Loucy (cell line): ENCODE measurements around the gene GIMAP5.

ENCODE experiments used
- H2AFZ ChIP-seq: fragments of 200-600 bp; sonication (generic); 2 replicates; pipeline ENCODE4 v1.6.0; 2016; ENCODE audit warnings: antibody characterized with exemption, mild to moderate bottlenecking, low read length, moderate library complexity
- H3F3A ChIP-seq: fragments of 200-600 bp; 2 replicates; pipeline ENCODE4 v1.6.0; 2016; ENCODE audit warnings: antibody characterized with exemption, low read depth, mild to moderate bottlenecking
- H3K27me3 ChIP-seq: fragments of 200-600 bp; sonication (generic); 2 replicates; pipeline ENCODE4 v1.6.1; 2014; ENCODE audit warnings: low read length, mild to moderate bottlenecking; ENCODE audit not compliant: insufficient read depth, poor library complexity, severe bottlenecking
- H3K36me3 ChIP-seq: fragments of 200-600 bp; sonication (generic); 2 replicates; pipeline ENCODE4 v1.6.1; 2016; ENCODE audit warnings: low read length; ENCODE audit not compliant: insufficient read depth
- H3K4me1 ChIP-seq: fragments of 200-600 bp; sonication (generic); 2 replicates; pipeline ENCODE4 v1.5.1; 2014; ENCODE audit warnings: low read length, mild to moderate bottlenecking; ENCODE audit not compliant: insufficient read depth, poor library complexity, severe bottlenecking
- H3K4me2 ChIP-seq: fragments of 200-600 bp; sonication (generic); 2 replicates; pipeline ENCODE4 v1.6.0; 2014; ENCODE audit warnings: antibody characterized with exemption, low read length, low read depth, mild to moderate bottlenecking; ENCODE audit not compliant: poor library complexity, severe bottlenecking
- H3K4me3 ChIP-seq: fragments of 200-600 bp; sonication (generic); 2 replicates; pipeline ENCODE4 v1.5.1; 2014; ENCODE audit warnings: low read length, mild to moderate bottlenecking, mixed read lengths; ENCODE audit not compliant: poor library complexity, severe bottlenecking
- H3K79me2 ChIP-seq: fragments of 200-600 bp; sonication (generic); 2 replicates; pipeline ENCODE4 v1.6.1; 2014; ENCODE audit warnings: low read length; ENCODE audit not compliant: insufficient read depth
- H3K9ac ChIP-seq: fragments of 200-600 bp; sonication (generic); 2 replicates; pipeline ENCODE4 v1.6.0; 2014; ENCODE audit warnings: mild to moderate bottlenecking, low read depth, low read length, moderate library complexity; ENCODE audit not compliant: poor library complexity, severe bottlenecking
- H3K9me2 ChIP-seq: fragments of 200-600 bp; sonication (generic); replicated peaks from 2 replicates; pipeline ENCODE4 v1.6.1; 2016; ENCODE audit warnings: low read depth, low read length, mixed read lengths
- H3K9me3 ChIP-seq: fragments of 200-600 bp; sonication (generic); 2 replicates; pipeline ENCODE4 v1.6.1; 2014; ENCODE audit warnings: mild to moderate bottlenecking, antibody characterized with exemption, low read length, low read depth; ENCODE audit not compliant: insufficient read depth
- H4K20me1 ChIP-seq: fragments of 200-600 bp; sonication (generic); 2 replicates; pipeline ENCODE4 v1.6.0; 2014; ENCODE audit warnings: antibody characterized with exemption, low read length, mild to moderate bottlenecking; ENCODE audit not compliant: insufficient read depth, poor library complexity, severe bottlenecking
- EZH2phosphoT487 ChIP-seq: fragments of 200-600 bp; IDR thresholded peaks from 2 replicates; pipeline ENCODE4 v1.6.1; 2018; ENCODE audit warnings: antibody characterized with exemption, mild to moderate bottlenecking, moderate library complexity, borderline replicate concordance
- TF ChIP-seq, protein P1 (sequence below): fragments of 200-600 bp; sonication (generic); conservative IDR thresholded peaks from 2 replicates; pipeline ENCODE4 v1.5.1; 2014; ENCODE audit warnings: mild to moderate bottlenecking, antibody characterized with exemption, low read length

Gene GIMAP5

DNA sequence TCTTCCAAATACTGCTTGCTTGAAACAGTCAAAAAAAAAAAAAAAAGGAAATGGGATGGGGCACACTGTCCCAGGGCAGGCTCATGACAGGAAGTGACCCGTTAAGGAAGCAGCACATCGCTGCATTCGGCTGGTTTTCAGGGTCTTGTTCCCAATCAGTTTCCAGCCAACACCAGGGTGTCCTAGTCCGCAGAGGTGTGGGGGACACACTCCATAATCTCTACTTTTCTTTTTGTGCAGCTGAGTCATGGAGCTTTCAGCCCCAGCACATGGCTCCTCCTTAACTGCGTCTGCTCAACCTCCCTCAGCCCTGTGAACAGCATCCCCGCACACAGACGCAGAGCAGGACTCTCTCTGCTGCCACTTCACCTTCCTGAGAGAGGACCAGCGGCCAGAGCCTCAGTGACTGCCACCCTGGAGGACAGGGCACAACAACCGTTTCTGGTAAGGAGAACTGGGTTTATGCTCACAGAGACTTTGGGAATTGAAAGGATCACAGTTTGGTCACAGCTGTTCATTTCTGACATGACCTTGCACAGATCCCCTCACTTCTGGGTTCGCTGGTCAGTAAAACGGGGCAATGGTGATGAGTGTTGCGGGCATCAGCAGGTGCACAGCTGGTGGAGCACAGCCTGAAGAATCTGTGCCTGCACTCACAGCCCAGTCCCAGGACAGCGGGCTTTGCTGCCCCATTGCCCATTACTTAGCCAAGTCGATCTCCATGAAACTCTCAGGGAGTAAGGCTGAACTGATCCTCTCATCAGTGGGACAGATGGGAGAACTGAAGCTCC lies at the start of gene GIMAP5:
Gene GIMAP5 (plus strand): TSS at position 154 of the 791 bp plus-strand sequence. CDS start 3,467 bp downstream, outside the sequence.
- Histone ChIP-seq H3K9me3 (0 out of 2 replicates have a peak, but pooled peaks cover 4% of the 10 kb centered on the region), H3K4me3 (peak within 1 kb of the TSS; percentile 76), H2AFZ (peak within 1 kb of the TSS; percentile 74), H3K36me3 (0 out of 2 replicates have a peak, but pooled peaks cover under 1% of the 10 kb centered on the region), H3K79me2 (peaks cover 31% of the 10 kb centered on the region), H3K9me2 (no peaks in the 10 kb centered on the region), H3K27me3 (no peaks in the 10 kb centered on the region), H3K4me1 (peaks cover 38% of the 10 kb centered on the region), H3K9ac (peak within 1 kb of the TSS; percentile 71), H3K4me2 (peak within 1 kb of the TSS; percentile 80), H4K20me1 (no peaks in the 10 kb centered on the region), H3F3A (no peaks in the 10 kb centered on the region)
- TF ChIP-seq EZH2phosphoT487: no peak
- TF ChIP-seq, protein P1, sequence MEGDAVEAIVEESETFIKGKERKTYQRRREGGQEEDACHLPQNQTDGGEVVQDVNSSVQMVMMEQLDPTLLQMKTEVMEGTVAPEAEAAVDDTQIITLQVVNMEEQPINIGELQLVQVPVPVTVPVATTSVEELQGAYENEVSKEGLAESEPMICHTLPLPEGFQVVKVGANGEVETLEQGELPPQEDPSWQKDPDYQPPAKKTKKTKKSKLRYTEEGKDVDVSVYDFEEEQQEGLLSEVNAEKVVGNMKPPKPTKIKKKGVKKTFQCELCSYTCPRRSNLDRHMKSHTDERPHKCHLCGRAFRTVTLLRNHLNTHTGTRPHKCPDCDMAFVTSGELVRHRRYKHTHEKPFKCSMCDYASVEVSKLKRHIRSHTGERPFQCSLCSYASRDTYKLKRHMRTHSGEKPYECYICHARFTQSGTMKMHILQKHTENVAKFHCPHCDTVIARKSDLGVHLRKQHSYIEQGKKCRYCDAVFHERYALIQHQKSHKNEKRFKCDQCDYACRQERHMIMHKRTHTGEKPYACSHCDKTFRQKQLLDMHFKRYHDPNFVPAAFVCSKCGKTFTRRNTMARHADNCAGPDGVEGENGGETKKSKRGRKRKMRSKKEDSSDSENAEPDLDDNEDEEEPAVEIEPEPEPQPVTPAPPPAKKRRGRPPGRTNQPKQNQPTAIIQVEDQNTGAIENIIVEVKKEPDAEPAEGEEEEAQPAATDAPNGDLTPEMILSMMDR: no peak

DNA sequence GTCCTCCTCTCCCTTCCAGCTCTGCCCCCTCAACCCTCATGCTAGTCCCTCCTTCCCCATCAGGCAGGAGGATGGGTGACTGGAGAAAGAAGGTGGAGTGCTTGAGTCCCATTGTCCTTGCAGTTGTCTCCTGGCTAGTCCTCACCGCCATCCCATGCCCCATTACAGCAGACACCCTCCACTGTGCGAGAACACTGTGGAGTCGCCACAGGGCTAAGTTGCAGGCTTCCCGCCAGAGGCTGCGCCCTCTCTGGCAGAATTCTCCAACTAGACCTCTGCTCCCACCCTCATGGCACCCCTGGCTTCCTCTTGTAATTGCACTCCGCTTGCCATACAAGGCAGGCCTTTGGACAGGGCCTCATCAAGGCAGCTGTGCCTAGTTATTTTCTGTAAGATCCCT lies 48.6 kb upstream of the GIMAP5 start:
- H3K36me3 ChIP-seq: peaks cover 20% of the 10 kb centered on the region
- peaks cover 11% of the 10 kb centered on the region; the same call in 1 of the 2 replicates for H3K9me3 ChIP-seq
- no peak overlapping the region for H2AFZ ChIP-seq
- H3K27me3 ChIP-seq: no peaks in the 10 kb centered on the region
- TF ChIP-seq, protein P1: no peak; the same call in 1 of the 2 replicates
- TF ChIP-seq EZH2phosphoT487: no peak
- peaks cover 55% of the 10 kb centered on the region for H3K79me2 ChIP-seq
- H3K4me1 ChIP-seq: peaks cover 38% of the 10 kb centered on the region
- H3K4me2 ChIP-seq: peak overlapping the region; percentile 86
- peak overlapping the region; percentile 30 for H3K9ac ChIP-seq
- H3K4me3 ChIP-seq: peak overlapping the region; percentile 51
- no peaks in the 10 kb centered on the region for H3K9me2 ChIP-seq
- no peaks in the 10 kb centered on the region for H3F3A ChIP-seq
- H4K20me1 ChIP-seq: no peaks in the 10 kb centered on the region

DNA sequence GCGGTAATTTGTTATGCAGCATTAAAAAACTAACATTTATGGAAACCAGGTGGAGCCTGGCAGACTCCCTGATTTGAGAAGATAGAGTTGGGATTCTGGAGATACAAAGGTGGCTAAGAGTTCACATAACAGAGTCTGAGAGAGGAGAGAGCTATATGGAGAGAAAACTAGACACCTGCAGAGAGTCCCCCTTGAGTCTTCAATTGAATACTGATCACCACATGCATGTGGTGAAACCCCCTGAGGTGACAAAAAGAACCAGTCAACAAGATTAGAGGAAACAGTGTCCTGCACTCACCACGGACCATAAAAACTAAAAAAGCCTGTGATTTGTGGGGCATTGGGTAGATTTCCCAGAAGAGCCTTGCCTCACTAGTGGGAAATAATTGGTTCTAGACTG lies 41.6 kb upstream of the GIMAP5 start:
- H3K79me2 ChIP-seq: no peaks in the 10 kb centered on the region; the same call in 1 of the 2 replicates
- H3F3A ChIP-seq: no peaks in the 10 kb centered on the region
- no peak overlapping the region for H2AFZ ChIP-seq
- no peak overlapping the region for H3K4me2 ChIP-seq
- H3K27me3 ChIP-seq: no peaks in the 10 kb centered on the region
- peaks cover 44% of the 10 kb centered on the region; the same call in 1 of the 2 replicates for H3K9me3 ChIP-seq
- H4K20me1 ChIP-seq: no peaks in the 10 kb centered on the region
- TF ChIP-seq EZH2phosphoT487: no peak
- TF ChIP-seq, protein P1: no peak
- no peak overlapping the region for H3K4me3 ChIP-seq
- H3K36me3 ChIP-seq: peaks cover 12% of the 10 kb centered on the region
- no peak overlapping the region for H3K9ac ChIP-seq
- H3K4me1 ChIP-seq: no peaks in the 10 kb centered on the region
- no peaks in the 10 kb centered on the region for H3K9me2 ChIP-seq
